ENCODE data around the gene NSD1.
"Not testable (repeated sequence)": the region's sequence is repeated elsewhere in the genome, so short reads cannot be mapped to it uniquely, and the experiment has no call there.

The NSD1 gene

GRCh38 chr5:177291735-177292134 is 158.2 kb downstream of the NSD1 start:
- DNase-seq (ENCODE audit: low read depth), result no peak

GRCh38 chr5:177293819-177294581 is 160.4 kb downstream of the NSD1 start:
- DNase-seq (ENCODE audit: low read depth), result no peak

- no peak for DNase-seq (ENCODE audit: low read depth)
Observed at GRCh38 chr5:177294632-177295031, 161.1 kb downstream of the NSD1 start.

GRCh38 chr5:177295924-177296323 is 162.4 kb downstream of the NSD1 start:
- no peak for DNase-seq (ENCODE audit: low read depth)

DNA sequence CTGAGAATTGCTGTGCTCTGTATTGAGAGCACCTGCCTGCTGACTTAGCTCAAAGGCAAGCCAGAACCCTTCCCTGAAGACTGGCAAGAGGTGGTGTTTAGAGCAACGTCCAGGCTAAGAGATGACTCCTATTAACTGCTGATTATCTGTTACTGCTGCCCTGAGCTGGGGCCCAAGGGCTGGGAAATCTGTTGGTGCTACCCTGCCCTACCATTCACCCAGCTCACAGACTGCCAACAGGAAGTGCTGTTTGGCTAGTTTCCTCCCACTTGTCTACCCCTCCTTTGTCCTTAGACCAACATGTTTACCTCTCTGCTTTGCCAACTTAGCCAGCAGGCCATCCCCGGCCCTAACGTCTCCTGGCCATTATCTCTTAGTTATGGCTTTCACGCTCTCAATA is 163.0 kb downstream of the NSD1 start:
- no peak for DNase-seq (ENCODE audit: low read depth)

GRCh38 chr5:177297922-177298321 is 164.3 kb downstream of the NSD1 start:
- DNase-seq (ENCODE audit: low read depth), result no peak

DNA sequence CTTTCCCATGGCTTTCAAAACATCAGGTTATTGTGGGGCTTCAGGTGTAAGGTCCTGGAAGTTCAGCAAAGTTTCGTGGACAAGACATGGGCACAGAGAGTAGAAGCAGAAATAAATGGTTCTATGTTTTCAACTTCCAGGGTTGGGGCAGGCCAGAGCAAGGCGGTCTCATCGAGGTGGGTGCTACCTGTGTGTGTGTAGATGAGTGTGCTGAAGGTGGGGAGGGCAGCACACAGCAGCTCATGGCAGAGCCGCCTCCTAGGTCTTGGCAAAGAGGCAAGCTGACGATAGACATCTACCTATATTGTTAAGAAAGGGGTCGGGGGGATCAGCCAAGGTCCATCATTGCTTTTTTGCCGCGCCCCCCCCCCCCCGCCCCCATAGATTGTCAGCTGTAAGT is 166.1 kb downstream of the NSD1 start:
- no peak for DNase-seq (ENCODE audit: low read depth)

DNA sequence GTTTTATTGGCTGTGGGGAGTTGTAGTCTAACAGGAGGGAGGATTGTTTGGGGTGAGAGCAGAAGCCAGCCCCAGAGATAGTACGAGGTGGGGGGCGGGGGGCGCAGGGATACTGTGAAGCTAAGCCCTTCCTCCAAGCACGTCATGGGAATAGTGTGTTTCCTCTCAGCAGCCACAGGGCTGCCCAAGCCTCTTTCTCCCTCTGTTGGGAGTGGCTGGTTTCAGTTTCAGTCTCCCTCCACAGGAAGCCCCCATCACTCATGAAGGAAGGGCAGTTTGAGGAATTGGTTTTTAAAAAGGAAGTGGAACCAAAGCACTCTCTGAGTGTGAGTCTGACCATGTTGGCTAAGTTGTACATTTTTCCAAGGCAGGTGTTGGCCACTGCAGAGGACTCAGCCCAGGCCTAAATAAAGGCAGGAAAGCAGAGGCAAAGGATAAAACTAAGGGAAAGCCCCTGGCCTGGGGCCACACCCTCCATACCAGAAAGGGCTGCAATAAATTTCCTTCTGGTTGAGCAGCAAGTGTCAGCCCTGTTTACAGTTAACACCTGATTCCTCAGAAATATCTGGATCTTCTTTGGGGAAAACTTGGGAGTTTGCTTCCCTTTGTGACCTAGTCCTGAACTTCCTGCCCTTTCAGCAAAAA is 166.8 kb downstream of the NSD1 start:
- peak; percentile 76 for DNase-seq (ENCODE audit: low read depth)

DNA sequence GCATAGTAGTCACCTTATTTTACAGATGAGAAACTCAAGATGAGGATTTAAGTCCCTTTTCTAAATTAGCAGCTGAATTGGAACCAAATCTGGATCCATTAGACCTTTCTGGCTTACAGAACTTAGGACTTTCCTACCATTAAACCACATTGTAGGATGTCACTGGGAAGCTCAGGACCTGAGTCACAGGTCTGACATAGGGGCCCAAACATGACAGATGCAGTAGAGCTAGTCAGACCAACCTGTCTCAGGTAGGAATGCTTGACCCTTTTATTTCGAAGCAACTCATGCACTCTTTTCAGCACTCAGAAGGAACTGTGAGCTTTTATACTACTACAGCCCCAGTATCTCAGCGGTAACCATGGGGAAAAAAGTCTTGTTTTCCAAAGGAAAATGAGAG is 167.4 kb downstream of the NSD1 start:
- DNase-seq (ENCODE audit: low read depth), result no peak

DNA sequence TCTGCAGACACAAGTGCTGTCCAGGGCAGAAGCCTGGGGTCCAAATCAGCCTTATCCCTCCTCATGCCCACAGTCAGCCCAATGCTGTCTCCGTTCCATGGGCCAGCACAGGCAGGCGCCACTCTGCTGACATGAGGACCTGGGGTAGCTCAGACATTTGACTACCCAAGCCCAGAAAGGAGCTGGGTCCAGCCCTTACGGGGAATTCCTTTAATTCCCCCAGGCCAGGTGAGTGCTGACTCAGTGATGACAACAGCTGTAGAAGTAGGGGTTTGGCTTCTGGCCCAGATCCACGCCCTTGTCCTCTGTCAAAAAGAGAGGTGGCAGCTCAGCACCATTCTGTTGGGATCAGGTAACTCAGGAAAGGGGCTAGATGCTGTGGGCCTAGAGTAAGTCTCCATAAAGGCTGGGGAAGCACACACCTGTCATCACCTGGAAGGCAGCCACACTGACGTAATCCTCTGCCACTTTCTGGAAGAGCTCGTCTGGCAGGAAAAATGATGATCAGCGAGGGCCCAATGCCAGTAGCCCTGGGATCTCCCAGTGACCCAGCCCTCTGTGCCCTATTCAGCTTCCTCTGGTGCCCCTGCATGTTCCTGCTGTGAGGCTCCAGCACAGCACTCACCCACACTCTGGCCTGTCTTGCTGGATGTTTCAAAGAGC is 168.1 kb downstream of the NSD1 start:
- no peak for DNase-seq (ENCODE audit: low read depth)

- no peak for DNase-seq (ENCODE audit: low read depth)
Observed at GRCh38 chr5:177302354-177303110, 169.0 kb downstream of the NSD1 start.

DNA sequence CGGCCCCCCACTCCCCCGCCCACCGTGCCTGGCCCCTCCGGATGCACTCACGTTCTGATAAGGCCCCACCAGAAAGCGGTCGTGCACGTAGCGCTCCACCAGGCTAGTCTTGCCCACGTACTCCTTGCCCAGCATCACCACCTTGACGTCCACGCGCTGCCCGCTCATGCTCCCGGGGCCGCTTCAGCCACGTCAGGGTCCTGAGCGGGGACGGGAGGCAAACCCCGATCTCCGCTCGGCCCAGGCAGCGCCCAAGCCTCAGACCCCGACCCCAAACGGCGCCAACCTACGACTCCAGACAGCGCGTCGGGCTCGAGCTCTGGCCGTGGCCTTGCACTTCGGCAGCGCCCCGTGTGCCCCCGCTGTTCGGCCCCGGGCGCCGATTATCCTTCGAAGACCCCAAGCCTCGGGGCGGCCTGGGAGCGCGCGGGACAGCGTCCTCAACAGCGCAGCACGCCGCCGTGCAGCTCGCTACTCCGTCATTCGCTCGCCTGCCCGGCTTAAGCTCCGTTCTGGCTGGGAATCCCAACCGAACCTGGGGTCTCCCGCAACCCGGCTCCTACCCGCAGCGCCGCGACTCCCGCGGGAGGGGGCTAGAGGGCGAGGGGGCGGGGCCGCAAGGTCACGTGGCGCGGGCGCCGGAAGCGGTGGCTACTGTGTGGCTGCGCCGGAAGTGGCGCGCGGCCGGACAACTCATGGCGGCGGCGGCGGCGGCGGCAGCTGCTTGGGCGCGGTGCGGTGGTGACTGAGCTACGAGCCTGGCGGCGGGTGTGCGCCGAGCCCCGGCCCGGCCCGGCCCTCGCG is 169.8 kb downstream of the NSD1 start, which contains the start of the genes PRELID1 and RAB24:
Gene PRELID1 (plus strand): TSS at position 679 of the 804 bp plus-strand sequence. CDS start 187 bp downstream, outside the sequence.
Gene RAB24 (minus strand): TSS at position 599 of the 804 bp plus-strand sequence. CDS start 431 bp downstream, at position 168.
- no peak for DNase-seq (ENCODE audit: low read depth)

- DNase-seq (ENCODE audit: low read depth), result no peak
Observed at GRCh38 chr5:177303925-177304391, 170.4 kb downstream of the NSD1 start.

GRCh38 chr5:177304392-177305119 is 171.0 kb downstream of the NSD1 start:
- DNase-seq (ENCODE audit: low read depth), result no peak

GRCh38 chr5:177306103-177306640 is 172.6 kb downstream of the NSD1 start:
- not testable (repeated sequence) for DNase-seq (ENCODE audit: low read depth)

DNA sequence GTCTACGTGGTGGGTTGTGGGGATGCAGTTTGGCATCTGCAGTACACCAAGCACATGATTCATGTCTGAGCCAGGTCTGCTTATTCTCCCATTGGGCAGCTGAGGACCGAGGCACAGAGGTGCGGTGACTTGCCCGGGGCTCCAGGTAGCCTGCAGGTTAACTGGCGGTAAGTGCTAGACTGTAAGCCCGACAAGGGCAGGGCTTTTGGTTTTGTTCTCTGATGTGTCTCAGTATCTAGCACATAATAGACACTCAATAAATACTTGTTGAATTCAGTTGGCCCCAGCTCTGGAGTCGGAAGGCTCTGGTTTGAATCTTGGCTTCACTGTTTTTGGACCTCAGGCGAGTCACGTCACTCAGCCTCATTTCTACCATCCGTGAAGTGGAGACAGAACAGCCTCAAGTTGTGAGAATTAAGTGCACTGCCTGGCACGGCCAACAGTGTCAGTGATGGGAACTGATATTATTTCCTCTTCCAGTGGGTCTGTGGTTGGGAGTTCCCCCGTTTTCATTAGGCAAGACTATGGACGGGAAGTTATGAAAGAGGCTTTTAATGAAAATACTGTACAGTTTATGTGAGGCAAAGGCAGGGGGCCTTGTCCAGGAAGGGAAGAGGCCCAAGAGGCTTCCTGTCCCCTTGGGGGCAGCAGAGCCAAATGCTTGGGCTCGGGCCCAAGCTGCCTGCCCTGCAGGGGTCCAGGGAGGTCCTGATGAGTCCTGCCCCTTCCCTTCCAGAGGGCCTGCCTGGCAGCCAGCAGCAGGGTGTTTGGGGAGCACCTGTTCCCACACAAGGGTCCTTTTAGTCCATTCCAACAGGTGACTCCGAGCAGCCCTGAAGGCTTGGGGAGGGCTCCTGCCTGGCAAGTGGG is 173.3 kb downstream of the NSD1 start:
- no peak for DNase-seq (ENCODE audit: low read depth)

DNA sequence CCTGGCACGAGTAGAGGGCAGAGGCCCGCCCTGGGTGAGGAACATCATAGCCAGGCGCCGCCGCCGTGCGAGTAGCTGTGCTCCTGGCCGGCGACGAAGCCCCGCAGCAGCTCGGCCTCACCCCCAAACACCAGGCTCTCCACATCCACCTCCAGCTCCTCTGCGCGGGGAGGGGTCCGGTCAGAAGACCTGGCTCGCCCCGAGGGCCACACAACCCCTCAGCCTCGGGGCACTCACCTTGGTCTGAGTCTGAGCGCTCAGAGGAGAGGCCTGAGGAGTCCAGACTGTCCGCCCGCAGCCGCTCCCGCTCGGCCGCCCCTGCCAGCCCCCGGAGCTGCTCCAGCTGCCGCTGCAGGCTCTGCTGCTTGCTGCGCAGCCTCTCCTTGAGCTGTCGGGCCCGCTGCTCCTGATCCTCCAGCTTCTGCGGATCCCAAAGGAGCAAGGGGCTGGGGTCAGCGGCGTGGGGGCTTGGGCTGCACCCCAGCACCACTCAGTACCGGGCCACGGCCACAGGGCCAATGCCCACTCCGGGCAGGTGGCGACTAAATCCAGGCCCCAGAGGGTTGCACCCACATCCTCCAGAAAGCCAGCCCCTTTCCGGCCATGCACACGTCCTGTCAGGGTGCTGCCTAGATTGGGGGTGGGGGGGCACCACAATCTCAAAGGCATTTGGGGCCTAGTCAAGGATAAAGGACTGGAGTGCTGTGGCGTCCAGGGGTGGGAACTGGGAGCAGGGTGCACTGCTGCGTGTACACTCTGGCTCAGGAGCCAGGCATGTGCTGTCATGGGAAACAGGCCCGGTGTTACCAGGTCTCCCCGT is 174.2 kb downstream of the NSD1 start:
- no peak for DNase-seq (ENCODE audit: low read depth)

GRCh38 chr5:177308740-177309139 is 175.2 kb downstream of the NSD1 start:
- DNase-seq (ENCODE audit: low read depth), result no peak
